A549 (cell line): ENCODE results near the gene BCKDHA.

Source experiments
- EP300 ChIP-seq, 2 experiments: fragments of >200 bp; sonication (Bioruptor Twin); formaldehyde crosslinking; IDR thresholded peaks; 2 replicates in 1 of 2; 3 replicates in 1 of 2; pipeline ENCODE4 v1.6.1; 2016 to 2017
- TF ChIP-seq, protein P1 (sequence below): fragments of >200 bp; sonication (Bioruptor Twin); formaldehyde crosslinking; IDR thresholded peaks from 3 replicates; pipeline ENCODE4 v1.5.1; 2016
- TF ChIP-seq, protein P2 (sequence below): fragments of 200-600 bp; sonication (generic); IDR thresholded peaks from 2 replicates; pipeline ENCODE4 v1.6.1; 2016; ENCODE audit warnings: antibody characterized with exemption, mild to moderate bottlenecking, moderate library complexity

DNA sequence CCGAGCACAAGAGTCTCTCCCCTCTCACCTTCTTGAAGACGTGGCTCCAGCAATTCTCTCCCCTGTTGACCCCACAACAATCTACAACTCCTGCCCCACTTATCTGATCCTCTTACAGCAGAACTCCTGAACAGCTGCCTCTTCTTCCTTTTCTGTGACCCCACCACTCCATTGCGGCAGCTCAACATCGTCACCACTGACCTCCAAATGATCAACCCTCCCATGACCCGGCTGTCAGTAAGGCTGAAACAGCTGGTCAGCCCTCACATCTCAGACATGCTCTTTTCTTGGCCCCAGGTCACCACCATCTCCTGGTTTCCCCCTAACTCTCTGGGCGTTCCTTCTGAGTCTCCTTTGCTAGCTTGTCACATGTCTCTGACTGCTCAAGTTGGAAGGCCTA is 2.3 kb upstream of the BCKDHA start:
- TF ChIP-seq, protein P1, sequence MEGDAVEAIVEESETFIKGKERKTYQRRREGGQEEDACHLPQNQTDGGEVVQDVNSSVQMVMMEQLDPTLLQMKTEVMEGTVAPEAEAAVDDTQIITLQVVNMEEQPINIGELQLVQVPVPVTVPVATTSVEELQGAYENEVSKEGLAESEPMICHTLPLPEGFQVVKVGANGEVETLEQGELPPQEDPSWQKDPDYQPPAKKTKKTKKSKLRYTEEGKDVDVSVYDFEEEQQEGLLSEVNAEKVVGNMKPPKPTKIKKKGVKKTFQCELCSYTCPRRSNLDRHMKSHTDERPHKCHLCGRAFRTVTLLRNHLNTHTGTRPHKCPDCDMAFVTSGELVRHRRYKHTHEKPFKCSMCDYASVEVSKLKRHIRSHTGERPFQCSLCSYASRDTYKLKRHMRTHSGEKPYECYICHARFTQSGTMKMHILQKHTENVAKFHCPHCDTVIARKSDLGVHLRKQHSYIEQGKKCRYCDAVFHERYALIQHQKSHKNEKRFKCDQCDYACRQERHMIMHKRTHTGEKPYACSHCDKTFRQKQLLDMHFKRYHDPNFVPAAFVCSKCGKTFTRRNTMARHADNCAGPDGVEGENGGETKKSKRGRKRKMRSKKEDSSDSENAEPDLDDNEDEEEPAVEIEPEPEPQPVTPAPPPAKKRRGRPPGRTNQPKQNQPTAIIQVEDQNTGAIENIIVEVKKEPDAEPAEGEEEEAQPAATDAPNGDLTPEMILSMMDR = no peak
- TF ChIP-seq EP300 (IDR thresholded peaks at IDR 0.05) = no peak
- TF ChIP-seq, protein P2, sequence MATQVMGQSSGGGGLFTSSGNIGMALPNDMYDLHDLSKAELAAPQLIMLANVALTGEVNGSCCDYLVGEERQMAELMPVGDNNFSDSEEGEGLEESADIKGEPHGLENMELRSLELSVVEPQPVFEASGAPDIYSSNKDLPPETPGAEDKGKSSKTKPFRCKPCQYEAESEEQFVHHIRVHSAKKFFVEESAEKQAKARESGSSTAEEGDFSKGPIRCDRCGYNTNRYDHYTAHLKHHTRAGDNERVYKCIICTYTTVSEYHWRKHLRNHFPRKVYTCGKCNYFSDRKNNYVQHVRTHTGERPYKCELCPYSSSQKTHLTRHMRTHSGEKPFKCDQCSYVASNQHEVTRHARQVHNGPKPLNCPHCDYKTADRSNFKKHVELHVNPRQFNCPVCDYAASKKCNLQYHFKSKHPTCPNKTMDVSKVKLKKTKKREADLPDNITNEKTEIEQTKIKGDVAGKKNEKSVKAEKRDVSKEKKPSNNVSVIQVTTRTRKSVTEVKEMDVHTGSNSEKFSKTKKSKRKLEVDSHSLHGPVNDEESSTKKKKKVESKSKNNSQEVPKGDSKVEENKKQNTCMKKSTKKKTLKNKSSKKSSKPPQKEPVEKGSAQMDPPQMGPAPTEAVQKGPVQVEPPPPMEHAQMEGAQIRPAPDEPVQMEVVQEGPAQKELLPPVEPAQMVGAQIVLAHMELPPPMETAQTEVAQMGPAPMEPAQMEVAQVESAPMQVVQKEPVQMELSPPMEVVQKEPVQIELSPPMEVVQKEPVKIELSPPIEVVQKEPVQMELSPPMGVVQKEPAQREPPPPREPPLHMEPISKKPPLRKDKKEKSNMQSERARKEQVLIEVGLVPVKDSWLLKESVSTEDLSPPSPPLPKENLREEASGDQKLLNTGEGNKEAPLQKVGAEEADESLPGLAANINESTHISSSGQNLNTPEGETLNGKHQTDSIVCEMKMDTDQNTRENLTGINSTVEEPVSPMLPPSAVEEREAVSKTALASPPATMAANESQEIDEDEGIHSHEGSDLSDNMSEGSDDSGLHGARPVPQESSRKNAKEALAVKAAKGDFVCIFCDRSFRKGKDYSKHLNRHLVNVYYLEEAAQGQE = no peak
